ENCODE measurements around the gene MVP. TPM values are rescaled to one million over a fixed set of nuclear protein-coding genes. Genes with fewer than 3 reads are reported as not detected.

MVP gene
- total RNA-seq, 1 experiment from 2014 or later = 164 TPM

DNA sequence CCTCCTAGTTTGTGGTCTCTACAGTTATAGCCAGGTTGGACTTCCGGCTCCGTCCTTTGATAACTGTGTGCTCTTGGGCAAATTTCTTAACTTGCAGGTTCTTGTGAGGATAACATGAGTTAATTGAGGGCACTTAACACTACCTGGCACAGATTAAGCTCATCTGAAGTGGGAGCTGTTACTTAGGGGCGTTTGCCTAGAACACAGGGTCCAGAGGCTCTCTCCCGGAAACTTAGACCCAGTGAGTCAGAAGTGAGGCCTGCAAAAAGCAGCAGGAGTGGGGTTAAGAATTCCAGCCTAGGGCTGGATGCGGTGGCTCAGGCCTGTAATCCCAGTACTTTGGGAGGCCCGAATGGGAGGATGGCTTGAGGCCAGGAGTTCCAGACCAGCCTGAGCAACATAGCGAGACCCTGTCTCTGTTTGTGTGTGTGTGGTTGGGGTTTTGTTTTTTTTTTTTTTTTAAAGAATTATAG lies 1.4 kb downstream of the MVP start:
- no TSS peak for BruUV-seq (replicated peaks)
- Mint-ChIP-seq H3K9me3 (ENCODE audit: low read depth, unreplicated experiment) (no peaks in the 10 kb centered on the region), H3K36me3 (ENCODE audit: insufficient read depth, unreplicated experiment) (peaks cover 87% of the 10 kb centered on the region), H3K27me3 (ENCODE audit: unreplicated experiment) (no peaks in the 10 kb centered on the region), H3K4me3 (ENCODE audit: low read depth, unreplicated experiment) (peak overlapping the region; percentile 92), H3K4me1 (ENCODE audit: low read depth, unreplicated experiment) (peaks cover 45% of the 10 kb centered on the region), H3K27ac (ENCODE audit: unreplicated experiment) (peak overlapping the region; percentile 95)
- intact Hi-C loops (cut with micrococcal nuclease; ENCODE audit: unreplicated experiment) = loop anchor here (2.0 to 10.0 kb wide), 5 partner anchors 27 to 201 kb away; partner anchors contain the start of genes ASPHD1, C16orf92 and CDIPT
- CTCF ChIA-PET = interaction anchor here (0.6 to 3.8 kb wide), 5 partner anchors 10 to 1290 kb away, joined by 3 to 19 read pairs (median 4); no protein-coding TSS in a partner anchor
- TF ChIP-seq, protein P1, sequence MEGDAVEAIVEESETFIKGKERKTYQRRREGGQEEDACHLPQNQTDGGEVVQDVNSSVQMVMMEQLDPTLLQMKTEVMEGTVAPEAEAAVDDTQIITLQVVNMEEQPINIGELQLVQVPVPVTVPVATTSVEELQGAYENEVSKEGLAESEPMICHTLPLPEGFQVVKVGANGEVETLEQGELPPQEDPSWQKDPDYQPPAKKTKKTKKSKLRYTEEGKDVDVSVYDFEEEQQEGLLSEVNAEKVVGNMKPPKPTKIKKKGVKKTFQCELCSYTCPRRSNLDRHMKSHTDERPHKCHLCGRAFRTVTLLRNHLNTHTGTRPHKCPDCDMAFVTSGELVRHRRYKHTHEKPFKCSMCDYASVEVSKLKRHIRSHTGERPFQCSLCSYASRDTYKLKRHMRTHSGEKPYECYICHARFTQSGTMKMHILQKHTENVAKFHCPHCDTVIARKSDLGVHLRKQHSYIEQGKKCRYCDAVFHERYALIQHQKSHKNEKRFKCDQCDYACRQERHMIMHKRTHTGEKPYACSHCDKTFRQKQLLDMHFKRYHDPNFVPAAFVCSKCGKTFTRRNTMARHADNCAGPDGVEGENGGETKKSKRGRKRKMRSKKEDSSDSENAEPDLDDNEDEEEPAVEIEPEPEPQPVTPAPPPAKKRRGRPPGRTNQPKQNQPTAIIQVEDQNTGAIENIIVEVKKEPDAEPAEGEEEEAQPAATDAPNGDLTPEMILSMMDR (IDR thresholded peaks at IDR 0.05; ENCODE audit: unreplicated experiment) = no peak
- DNase-seq = peak; percentile 61

DNA sequence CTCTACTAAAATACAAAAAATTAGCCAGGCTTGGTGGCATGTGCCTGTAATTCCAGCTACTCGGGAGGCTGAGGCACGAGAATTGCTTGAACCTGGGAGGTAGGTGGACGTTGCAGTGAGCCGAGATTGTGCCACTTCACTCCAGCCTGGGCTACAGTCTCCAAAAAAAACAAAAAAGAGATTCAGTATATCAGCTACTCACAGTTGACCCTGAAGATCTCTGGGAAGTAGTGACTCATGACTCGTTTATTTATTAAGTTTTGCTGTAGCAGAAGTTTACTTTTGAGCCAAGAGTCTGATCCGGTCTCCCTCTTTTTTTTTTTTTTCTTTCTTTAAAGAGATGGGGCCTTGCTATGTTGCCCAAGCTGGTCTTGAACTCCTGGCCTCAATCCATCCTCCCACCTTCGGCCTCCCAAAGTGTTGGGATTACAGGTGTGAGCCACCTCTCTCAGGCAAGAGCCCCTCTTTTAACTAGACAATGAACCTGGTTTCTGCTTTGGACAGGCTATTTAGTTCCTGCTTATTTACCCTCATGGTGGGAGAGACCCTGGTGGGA lies 4.4 kb downstream of the MVP start:
- Mint-ChIP-seq H3K36me3 (ENCODE audit: insufficient read depth, unreplicated experiment) (peaks cover 62% of the 10 kb centered on the region), H3K27me3 (ENCODE audit: unreplicated experiment) (no peaks in the 10 kb centered on the region), H3K9me3 (ENCODE audit: low read depth, unreplicated experiment) (no peaks in the 10 kb centered on the region), H3K4me3 (ENCODE audit: low read depth, unreplicated experiment) (peak overlapping the region; percentile 61), H3K27ac (ENCODE audit: unreplicated experiment) (peak overlapping the region; percentile 95), H3K4me1 (ENCODE audit: low read depth, unreplicated experiment) (peaks cover 31% of the 10 kb centered on the region)
- CTCF ChIA-PET = interaction anchor here (0.8 to 1.1 kb wide), 2 partner anchors 17 to 24 kb away, joined by 3 to 6 read pairs; no protein-coding TSS in a partner anchor
- DNase-seq = no peak
- TF ChIP-seq, protein P1 (IDR thresholded peaks at IDR 0.05; ENCODE audit: unreplicated experiment) = no peak
- intact Hi-C loops (cut with micrococcal nuclease; ENCODE audit: unreplicated experiment) = loop anchor here (5.0 to 10.0 kb wide), 4 partner anchors 38 to 198 kb away; partner anchors contain the start of genes ASPHD1, C16orf92 and CDIPT
- no TSS peak for BruUV-seq (replicated peaks)

DNA sequence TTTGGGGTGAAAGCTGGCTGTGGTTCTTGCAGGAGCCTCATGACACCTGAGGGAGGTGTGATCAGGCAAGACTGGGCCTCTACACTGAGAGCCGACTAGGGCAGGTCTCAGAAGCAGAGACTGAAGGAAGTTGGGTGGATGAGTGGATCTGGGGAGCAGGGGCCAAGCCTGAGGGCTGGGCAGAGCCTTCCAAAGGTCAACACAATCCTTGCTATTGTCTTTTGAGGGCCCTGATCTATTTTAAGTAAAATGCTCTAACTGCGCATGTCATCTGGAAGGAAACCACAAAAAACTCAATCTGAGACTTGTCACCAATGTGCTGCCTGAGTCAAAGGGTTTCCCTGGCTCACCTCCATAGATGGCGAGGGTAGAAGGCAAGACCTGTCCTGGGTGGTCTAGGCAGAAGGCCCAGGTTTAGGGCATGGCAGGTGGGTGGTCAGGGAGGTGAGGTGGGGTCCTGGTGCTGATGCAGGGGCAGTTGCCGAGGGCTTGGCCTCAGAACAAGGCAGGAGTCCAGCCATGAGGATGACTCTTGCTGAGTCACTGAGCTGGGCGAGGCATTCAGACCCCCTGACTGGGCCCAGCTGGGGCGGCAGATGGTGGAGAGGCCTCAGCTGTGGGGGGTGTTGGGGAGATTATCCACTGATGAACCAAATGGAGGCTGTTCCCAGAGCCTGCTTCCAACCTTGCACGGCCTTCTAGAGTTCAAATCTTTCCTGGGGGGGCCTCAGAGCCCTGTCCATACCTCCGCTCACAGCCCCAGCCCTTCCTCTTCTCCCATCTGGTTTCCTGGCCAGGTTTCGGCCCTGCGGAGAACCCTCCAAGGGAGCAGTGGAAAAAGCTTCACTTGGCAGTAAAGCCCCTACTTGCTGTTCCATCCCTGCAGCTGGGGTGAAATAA lies 5.1 kb downstream of the MVP start:
- H3K36me3 Mint-ChIP-seq (ENCODE audit: insufficient read depth, unreplicated experiment) = peaks cover 55% of the 10 kb centered on the region
- CTCF ChIA-PET = interaction anchor here (1.0 kb wide), 1 partner anchor 18 kb away, joined by 3 read pairs; no protein-coding TSS in a partner anchor
- DNase-seq = no peak
- intact Hi-C loops (cut with micrococcal nuclease; ENCODE audit: unreplicated experiment) = loop anchor here (10.0 kb wide), 1 partner anchor 79 kb away; the partner anchor contains the start of gene ASPHD1
- H3K27ac Mint-ChIP-seq (ENCODE audit: unreplicated experiment) = peak overlapping the region; percentile 95
- no peaks in the 10 kb centered on the region for H3K9me3 Mint-ChIP-seq (ENCODE audit: low read depth, unreplicated experiment)
- H3K27me3 Mint-ChIP-seq (ENCODE audit: unreplicated experiment) = no peaks in the 10 kb centered on the region
- no TSS peak for BruUV-seq (replicated peaks)
- peaks cover 26% of the 10 kb centered on the region for H3K4me1 Mint-ChIP-seq (ENCODE audit: low read depth, unreplicated experiment)
- TF ChIP-seq, protein P1 (IDR thresholded peaks at IDR 0.05; ENCODE audit: unreplicated experiment) = no peak
- peak overlapping the region; percentile 61 for H3K4me3 Mint-ChIP-seq (ENCODE audit: low read depth, unreplicated experiment)

DNA sequence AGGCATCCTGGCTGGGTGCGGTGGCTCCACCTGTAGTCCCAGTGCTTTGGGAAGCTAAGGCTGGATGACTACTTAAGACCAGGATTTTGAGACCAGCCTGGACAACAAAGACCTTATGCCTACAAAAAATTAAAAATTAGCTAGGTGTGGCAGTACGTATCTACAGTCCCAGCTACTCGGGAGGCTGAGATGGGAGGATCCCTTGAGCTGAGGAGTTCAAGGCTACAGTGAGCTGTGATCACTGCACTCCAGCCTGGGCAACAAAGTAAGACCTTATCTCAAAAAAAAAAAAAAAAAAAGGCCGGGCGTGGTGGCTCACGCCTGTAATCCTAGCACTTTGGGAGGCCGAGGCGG lies 6.1 kb downstream of the MVP start:
- no peaks in the 10 kb centered on the region for H3K27me3 Mint-ChIP-seq (ENCODE audit: unreplicated experiment)
- H3K9me3 Mint-ChIP-seq (ENCODE audit: low read depth, unreplicated experiment) = no peaks in the 10 kb centered on the region
- CTCF ChIA-PET = interaction anchor here (0.6 kb wide), 1 partner anchor 176 kb away, joined by 5 read pairs; no protein-coding TSS in a partner anchor
- no peak overlapping the region for H3K27ac Mint-ChIP-seq (ENCODE audit: unreplicated experiment)
- peaks cover 26% of the 10 kb centered on the region for H3K4me1 Mint-ChIP-seq (ENCODE audit: low read depth, unreplicated experiment)
- peaks cover 52% of the 10 kb centered on the region for H3K36me3 Mint-ChIP-seq (ENCODE audit: insufficient read depth, unreplicated experiment)
- TF ChIP-seq, protein P1 (IDR thresholded peaks at IDR 0.05; ENCODE audit: unreplicated experiment) = no peak
- no peak for DNase-seq
- intact Hi-C loops (cut with micrococcal nuclease; ENCODE audit: unreplicated experiment) = loop anchor here (10.0 kb wide), 1 partner anchor 78 kb away; the partner anchor contains the start of gene ASPHD1
- no peak overlapping the region for H3K4me3 Mint-ChIP-seq (ENCODE audit: low read depth, unreplicated experiment)
- no TSS peak for BruUV-seq (replicated peaks)
